OCI-LY1 (cell line): ENCODE measurements around the gene CENPVL3.
"Not testable (repeated sequence)": the region's sequence is repeated elsewhere in the genome, so short reads cannot be mapped to it uniquely, and the experiment has no call there.

Experiments used
- H2AFZ ChIP-seq: fragments of 200-600 bp; sonication (generic), shearing (Covaris generic); 2 replicates; pipeline ENCODE4 v1.6.0; 2014; ENCODE audit warnings: antibody characterized with exemption, mild to moderate bottlenecking, low read length
- H3F3A ChIP-seq: fragments of 200-600 bp; sonication (generic), shearing (Covaris generic); 2 replicates; pipeline ENCODE4 v1.6.0; 2014; ENCODE audit warnings: mild to moderate bottlenecking, antibody characterized with exemption, low read length, moderate library complexity; ENCODE audit not compliant: insufficient read depth
- H3K27ac ChIP-seq: fragments of 200-600 bp; sonication (generic); 2 replicates; pipeline ENCODE4 v1.5.1; 2014; ENCODE audit warnings: low read length, mixed run types, mild to moderate bottlenecking, low read depth; ENCODE audit not compliant: poor library complexity, severe bottlenecking
- H3K27me3 ChIP-seq: fragments of 200-600 bp; sonication (generic); 2 replicates; pipeline ENCODE4 v1.6.0; 2014; ENCODE audit warnings: antibody characterized with exemption, mild to moderate bottlenecking, low read length, moderate library complexity; ENCODE audit not compliant: insufficient read depth
- H3K36me3 ChIP-seq: fragments of 200-600 bp; sonication (generic); 2 replicates; pipeline ENCODE4 v1.6.1; 2014; ENCODE audit warnings: mild to moderate bottlenecking, antibody characterized with exemption, low read length, moderate library complexity, mixed read lengths; ENCODE audit not compliant: insufficient read depth
- H3K4me1 ChIP-seq: fragments of 200-600 bp; sonication (generic); 2 replicates; pipeline ENCODE4 v1.5.1; 2014; ENCODE audit warnings: mild to moderate bottlenecking, low read length, moderate library complexity; ENCODE audit not compliant: insufficient read depth, severe bottlenecking
- H3K4me2 ChIP-seq: fragments of 200-600 bp; sonication (generic), shearing (Covaris generic); 2 replicates; pipeline ENCODE4 v1.6.1; 2014; ENCODE audit warnings: low read length
- H3K4me3 ChIP-seq: fragments of 200-600 bp; sonication (generic); 2 replicates; pipeline ENCODE4 v1.5.1; 2014; ENCODE audit warnings: low read length, low read depth, mild to moderate bottlenecking, mixed read lengths; ENCODE audit not compliant: poor library complexity, severe bottlenecking
- H3K79me2 ChIP-seq: fragments of 200-600 bp; shearing (Covaris generic); 2 replicates; pipeline ENCODE4 v1.6.1; 2016; ENCODE audit warnings: mixed run types, low read length, mixed read lengths; ENCODE audit not compliant: insufficient read depth
- H3K9ac ChIP-seq: fragments of 200-600 bp; sonication (generic), shearing (Covaris generic); 2 replicates; pipeline ENCODE4 v1.6.1; 2014; ENCODE audit warnings: mild to moderate bottlenecking, low read length, mixed read lengths
- H3K9me2 ChIP-seq: fragments of 200-600 bp; sonication (generic), shearing (Covaris generic); 2 replicates; pipeline ENCODE4 v1.6.1; 2014; ENCODE audit warnings: low read depth, mild to moderate bottlenecking, low read length, mixed read lengths
- H3K9me3 ChIP-seq: fragments of 200-600 bp; shearing (Covaris generic); 2 replicates; pipeline ENCODE4 v1.6.1; 2014; ENCODE audit warnings: low read length, mixed read lengths
- H4K20me1 ChIP-seq: fragments of 200-600 bp; sonication (generic), shearing (Covaris generic); 2 replicates; pipeline ENCODE4 v1.6.0; 2016; ENCODE audit warnings: mild to moderate bottlenecking, low read length; ENCODE audit not compliant: insufficient read depth
- EZH2 ChIP-seq: fragments of 200-600 bp; sonication (generic), shearing (Covaris generic); IDR thresholded peaks from 2 replicates; pipeline ENCODE4 v1.8.0; 2017; ENCODE audit warnings: borderline replicate concordance, mixed run types, mild to moderate bottlenecking, antibody characterized with exemption, low read length, moderate library complexity, mixed read lengths
- TF ChIP-seq, protein P1 (sequence below): fragments of 200-600 bp; sonication (generic), shearing (Covaris generic); IDR thresholded peaks from 2 replicates; pipeline ENCODE4 v1.5.1; 2017; ENCODE audit warnings: mild to moderate bottlenecking, antibody characterized with exemption, low read length, moderate library complexity, mixed read lengths

CENPVL3 gene

DNA sequence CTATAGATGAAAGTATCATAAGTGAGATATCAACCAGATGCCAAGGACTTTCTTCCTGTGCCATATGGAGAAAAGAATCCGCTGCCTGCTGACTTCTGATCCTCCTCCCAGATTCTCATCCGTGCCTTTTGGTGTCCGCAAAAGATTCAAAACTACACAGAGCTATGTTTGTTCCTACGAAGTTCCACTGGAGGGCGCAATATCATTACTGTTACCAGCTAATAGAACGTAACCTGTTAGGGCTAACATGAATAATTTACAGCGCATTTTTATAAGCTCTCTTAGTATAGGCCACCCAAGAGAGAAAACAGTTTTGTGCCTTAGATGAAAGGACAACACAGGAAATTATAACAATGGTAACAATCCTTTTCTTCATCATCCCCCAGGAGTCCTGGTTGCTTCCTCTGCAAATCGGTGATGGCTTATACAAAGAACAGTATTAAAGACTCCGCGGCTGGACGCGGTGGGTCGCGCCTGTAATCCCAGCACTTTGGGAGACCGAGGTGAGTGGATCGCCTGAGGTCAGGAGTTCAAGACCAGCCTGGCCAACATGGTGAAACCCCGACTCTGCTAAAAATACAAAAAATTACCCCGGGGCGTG is 22.8 kb upstream of the CENPVL3 start:
- H3K36me3 ChIP-seq, result no peaks in the 10 kb centered on the region
- H3F3A ChIP-seq, result no peaks in the 10 kb centered on the region
- no peaks in the 10 kb centered on the region for H3K4me1 ChIP-seq
- H3K4me3 ChIP-seq, result no peak overlapping the region
- TF ChIP-seq EZH2, result no peak
- TF ChIP-seq, protein P1, sequence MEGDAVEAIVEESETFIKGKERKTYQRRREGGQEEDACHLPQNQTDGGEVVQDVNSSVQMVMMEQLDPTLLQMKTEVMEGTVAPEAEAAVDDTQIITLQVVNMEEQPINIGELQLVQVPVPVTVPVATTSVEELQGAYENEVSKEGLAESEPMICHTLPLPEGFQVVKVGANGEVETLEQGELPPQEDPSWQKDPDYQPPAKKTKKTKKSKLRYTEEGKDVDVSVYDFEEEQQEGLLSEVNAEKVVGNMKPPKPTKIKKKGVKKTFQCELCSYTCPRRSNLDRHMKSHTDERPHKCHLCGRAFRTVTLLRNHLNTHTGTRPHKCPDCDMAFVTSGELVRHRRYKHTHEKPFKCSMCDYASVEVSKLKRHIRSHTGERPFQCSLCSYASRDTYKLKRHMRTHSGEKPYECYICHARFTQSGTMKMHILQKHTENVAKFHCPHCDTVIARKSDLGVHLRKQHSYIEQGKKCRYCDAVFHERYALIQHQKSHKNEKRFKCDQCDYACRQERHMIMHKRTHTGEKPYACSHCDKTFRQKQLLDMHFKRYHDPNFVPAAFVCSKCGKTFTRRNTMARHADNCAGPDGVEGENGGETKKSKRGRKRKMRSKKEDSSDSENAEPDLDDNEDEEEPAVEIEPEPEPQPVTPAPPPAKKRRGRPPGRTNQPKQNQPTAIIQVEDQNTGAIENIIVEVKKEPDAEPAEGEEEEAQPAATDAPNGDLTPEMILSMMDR, result peak; percentile 53; the same call in 1 of the 2 replicates
- no peaks in the 10 kb centered on the region for H3K9me3 ChIP-seq
- no peak overlapping the region for H3K4me2 ChIP-seq
- H3K27me3 ChIP-seq, result no peaks in the 10 kb centered on the region
- H3K9ac ChIP-seq, result no peak overlapping the region
- H3K9me2 ChIP-seq, result no peaks in the 10 kb centered on the region
- no peak overlapping the region for H3K27ac ChIP-seq
- no peaks in the 10 kb centered on the region for H4K20me1 ChIP-seq
- H2AFZ ChIP-seq, result no peak overlapping the region
- no peaks in the 10 kb centered on the region for H3K79me2 ChIP-seq

DNA sequence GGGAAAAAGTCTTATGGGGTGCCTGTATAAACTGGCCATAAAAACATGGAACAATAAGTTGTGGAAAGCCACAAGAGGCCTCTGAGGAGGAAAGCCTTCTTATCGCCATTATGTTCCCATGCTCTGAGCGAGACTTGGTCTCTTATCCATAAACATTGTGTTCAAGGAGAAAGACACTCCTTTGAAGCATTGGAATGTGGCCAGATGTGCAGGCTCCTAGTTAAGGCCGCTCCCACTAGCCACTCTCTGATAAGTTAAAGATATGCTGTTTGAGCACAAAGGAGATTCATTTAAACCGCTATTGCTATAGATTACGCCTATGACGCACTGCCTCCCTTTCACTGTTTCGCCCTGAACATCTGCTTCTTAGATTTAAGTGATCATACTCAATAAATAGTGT is 17.8 kb upstream of the CENPVL3 start:
- not testable (repeated sequence) for H3F3A ChIP-seq, H2AFZ ChIP-seq, H3K9me2 ChIP-seq, H3K79me2 ChIP-seq, H3K9ac ChIP-seq, H3K4me1 ChIP-seq, H3K9me3 ChIP-seq, H3K4me3 ChIP-seq, H3K4me2 ChIP-seq, H3K27ac ChIP-seq, H4K20me1 ChIP-seq, H3K36me3 ChIP-seq, H3K27me3 ChIP-seq

DNA sequence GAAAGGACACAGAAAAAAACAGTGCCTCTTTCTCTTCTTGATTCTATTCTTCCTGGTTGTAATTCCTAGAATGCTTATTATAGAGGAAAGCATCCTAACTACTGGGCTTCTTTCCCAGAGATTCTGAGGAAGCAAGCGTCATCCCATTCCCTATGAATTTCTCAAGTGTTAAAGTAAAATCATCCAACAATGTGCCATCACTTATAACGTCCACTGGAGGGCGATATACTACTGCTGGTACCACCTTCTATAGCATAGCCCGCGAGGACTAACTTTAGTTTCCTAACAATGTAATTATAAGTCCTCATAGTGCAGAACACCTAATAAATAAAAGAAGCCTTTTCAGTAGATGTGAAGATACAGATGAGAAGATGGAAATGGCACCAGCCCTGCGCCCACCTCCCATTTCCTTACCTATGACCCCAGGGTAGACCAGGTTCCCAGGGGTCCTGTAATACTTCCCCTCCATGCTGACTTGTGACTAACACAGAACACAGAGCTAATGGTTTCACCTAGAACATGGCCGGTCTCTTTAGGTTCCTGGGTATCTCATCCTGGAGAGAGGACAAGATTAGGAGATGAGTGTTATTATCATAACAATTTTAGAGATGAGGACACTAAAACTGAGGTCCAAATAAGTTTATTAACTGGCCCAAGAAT is 4.2 kb downstream of the CENPVL3 start:
- Histone ChIP-seq H3K27ac (no peak overlapping the region), H3K4me3 (no peak overlapping the region), H3K9ac (no peak overlapping the region), H3K4me1 (no peaks in the 10 kb centered on the region), H3K79me2 (no peaks in the 10 kb centered on the region), H3K9me2 (no peaks in the 10 kb centered on the region), H3F3A (no peaks in the 10 kb centered on the region), H3K9me3 (no peaks in the 10 kb centered on the region), H3K27me3 (no peaks in the 10 kb centered on the region), H3K36me3 (no peaks in the 10 kb centered on the region), H4K20me1 (no peaks in the 10 kb centered on the region), H3K4me2 (no peak overlapping the region), H2AFZ (no peak overlapping the region)
- TF ChIP-seq EZH2, result no peak
- TF ChIP-seq, protein P1, result peak; percentile 59

DNA sequence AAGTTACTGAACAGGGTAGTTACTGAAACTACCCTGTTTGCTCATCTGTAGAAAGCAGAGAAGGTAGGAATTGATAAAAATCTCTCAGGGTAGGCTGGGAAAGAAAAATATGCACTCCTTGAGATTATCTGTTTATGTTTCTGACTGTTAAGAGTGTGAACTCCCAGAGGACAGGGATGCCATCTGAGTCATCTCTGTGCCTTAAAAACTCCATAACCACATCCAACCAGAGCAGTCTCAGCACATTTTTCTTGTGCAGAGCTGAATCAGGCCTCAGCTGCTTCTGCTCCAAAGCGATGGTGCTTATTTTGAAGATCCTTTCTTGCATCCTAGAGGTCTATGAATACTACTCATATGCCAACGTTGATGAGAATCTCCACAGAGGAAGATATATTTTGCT is 9.9 kb downstream of the CENPVL3 start:
- H3K4me2 ChIP-seq, result no peak overlapping the region
- no peaks in the 10 kb centered on the region for H3K27me3 ChIP-seq
- H3K9ac ChIP-seq, result no peak overlapping the region
- H4K20me1 ChIP-seq, result no peaks in the 10 kb centered on the region
- H3K9me2 ChIP-seq, result no peaks in the 10 kb centered on the region
- no peak overlapping the region for H3K4me3 ChIP-seq
- H3F3A ChIP-seq, result no peaks in the 10 kb centered on the region
- H2AFZ ChIP-seq, result no peak overlapping the region
- H3K9me3 ChIP-seq, result no peaks in the 10 kb centered on the region
- no peaks in the 10 kb centered on the region for H3K36me3 ChIP-seq
- H3K79me2 ChIP-seq, result no peaks in the 10 kb centered on the region
- TF ChIP-seq, protein P1, result no peak
- TF ChIP-seq EZH2, result no peak
- H3K27ac ChIP-seq, result no peak overlapping the region
- H3K4me1 ChIP-seq, result no peaks in the 10 kb centered on the region
